HepG2 (cell line): ENCODE measurements around the gene TPM1.

Experiments used
- CHD4 ChIP-seq: fragments of 200-600 bp; sonication (generic); IDR thresholded peaks from 2 replicates; pipeline ENCODE4 v1.7.0; 2017; ENCODE audit warnings: mild to moderate bottlenecking, low read length, borderline replicate concordance
- ELF4 ChIP-seq: sonication (generic); formaldehyde crosslinking; IDR thresholded peaks from 2 replicates; pipeline ENCODE4 v1.5.0; 2020; ENCODE audit warnings: missing genetic modification reagents, mild to moderate bottlenecking, moderate library complexity, borderline replicate concordance
- HDAC2 ChIP-seq: sonication (generic); formaldehyde crosslinking; IDR thresholded peaks from 2 replicates; pipeline ENCODE4 v1.4.0; 2020; ENCODE audit warnings: missing genetic modification reagents
- RXRA ChIP-seq: sonication (generic); formaldehyde crosslinking; IDR thresholded peaks from 2 replicates; pipeline ENCODE4 v1.5.1; 2020; ENCODE audit warnings: missing genetic modification reagents
- TOE1 ChIP-seq: sonication (generic); formaldehyde crosslinking; IDR thresholded peaks from 2 replicates; pipeline ENCODE4 v1.4.0; 2020; ENCODE audit warnings: mild to moderate bottlenecking, missing genetic modification reagents
- TF ChIP-seq, protein P1 (sequence below): sonication (generic); formaldehyde crosslinking; IDR thresholded peaks from 2 replicates; pipeline ENCODE4 v1.5.0; 2020; ENCODE audit warnings: mild to moderate bottlenecking, missing genetic modification reagents, moderate library complexity
- TF ChIP-seq, protein P2 (sequence below): sonication (generic); formaldehyde crosslinking; IDR thresholded peaks from 2 replicates; pipeline ENCODE4 v1.5.1; 2020; ENCODE audit warnings: mild to moderate bottlenecking, missing genetic modification reagents, borderline replicate concordance
- TF ChIP-seq, protein P3 (sequence below): sonication (generic); formaldehyde crosslinking; IDR thresholded peaks from 2 replicates; pipeline ENCODE4 v1.4.0; 2020; ENCODE audit warnings: missing genetic modification reagents, borderline replicate concordance

DNA sequence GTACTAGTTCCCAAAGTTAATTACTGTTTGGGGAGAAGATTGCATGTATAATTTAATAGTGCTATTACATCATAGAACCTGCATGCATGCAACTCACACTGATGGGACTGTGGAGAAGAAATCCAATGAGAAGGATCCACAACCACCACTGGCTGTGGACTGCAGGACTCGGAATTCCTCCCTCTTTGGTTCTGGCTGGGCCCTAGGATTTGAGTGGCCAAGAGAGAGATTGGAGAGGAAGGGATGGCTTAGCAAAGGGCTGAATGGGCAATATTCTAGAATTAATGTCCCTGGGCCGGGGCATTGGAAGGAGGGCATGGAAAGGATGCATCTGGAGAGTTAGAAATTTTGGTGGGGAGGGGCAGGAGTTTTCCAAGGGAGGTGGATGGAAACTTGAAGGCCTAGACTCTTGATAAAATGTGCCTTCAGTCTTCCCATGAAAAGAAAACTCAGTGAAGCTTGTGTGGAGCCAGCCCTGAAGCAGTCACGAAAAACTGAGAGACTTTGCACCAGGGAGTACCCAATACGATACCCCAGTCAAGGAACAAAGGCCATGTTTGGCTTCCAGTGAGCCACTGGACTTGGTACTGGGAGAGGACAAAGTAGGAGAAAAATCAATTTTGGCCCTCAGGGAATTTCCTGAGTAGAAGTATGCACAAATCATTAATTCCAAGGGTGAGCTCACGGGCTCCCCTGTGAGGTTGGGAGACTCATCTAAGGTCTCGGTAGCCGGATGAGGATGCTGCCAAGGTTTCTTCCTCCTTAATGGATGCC is 31.4 kb upstream of the TPM1 start:
- TF ChIP-seq, protein P1, sequence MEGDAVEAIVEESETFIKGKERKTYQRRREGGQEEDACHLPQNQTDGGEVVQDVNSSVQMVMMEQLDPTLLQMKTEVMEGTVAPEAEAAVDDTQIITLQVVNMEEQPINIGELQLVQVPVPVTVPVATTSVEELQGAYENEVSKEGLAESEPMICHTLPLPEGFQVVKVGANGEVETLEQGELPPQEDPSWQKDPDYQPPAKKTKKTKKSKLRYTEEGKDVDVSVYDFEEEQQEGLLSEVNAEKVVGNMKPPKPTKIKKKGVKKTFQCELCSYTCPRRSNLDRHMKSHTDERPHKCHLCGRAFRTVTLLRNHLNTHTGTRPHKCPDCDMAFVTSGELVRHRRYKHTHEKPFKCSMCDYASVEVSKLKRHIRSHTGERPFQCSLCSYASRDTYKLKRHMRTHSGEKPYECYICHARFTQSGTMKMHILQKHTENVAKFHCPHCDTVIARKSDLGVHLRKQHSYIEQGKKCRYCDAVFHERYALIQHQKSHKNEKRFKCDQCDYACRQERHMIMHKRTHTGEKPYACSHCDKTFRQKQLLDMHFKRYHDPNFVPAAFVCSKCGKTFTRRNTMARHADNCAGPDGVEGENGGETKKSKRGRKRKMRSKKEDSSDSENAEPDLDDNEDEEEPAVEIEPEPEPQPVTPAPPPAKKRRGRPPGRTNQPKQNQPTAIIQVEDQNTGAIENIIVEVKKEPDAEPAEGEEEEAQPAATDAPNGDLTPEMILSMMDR: peak; percentile 68
- TF ChIP-seq RXRA (CRISPR knock-in tag): no peak; the same call in 1 of the 2 replicates
- no peak for TF ChIP-seq TOE1 (CRISPR knock-in tag)
- TF ChIP-seq, protein P2, sequence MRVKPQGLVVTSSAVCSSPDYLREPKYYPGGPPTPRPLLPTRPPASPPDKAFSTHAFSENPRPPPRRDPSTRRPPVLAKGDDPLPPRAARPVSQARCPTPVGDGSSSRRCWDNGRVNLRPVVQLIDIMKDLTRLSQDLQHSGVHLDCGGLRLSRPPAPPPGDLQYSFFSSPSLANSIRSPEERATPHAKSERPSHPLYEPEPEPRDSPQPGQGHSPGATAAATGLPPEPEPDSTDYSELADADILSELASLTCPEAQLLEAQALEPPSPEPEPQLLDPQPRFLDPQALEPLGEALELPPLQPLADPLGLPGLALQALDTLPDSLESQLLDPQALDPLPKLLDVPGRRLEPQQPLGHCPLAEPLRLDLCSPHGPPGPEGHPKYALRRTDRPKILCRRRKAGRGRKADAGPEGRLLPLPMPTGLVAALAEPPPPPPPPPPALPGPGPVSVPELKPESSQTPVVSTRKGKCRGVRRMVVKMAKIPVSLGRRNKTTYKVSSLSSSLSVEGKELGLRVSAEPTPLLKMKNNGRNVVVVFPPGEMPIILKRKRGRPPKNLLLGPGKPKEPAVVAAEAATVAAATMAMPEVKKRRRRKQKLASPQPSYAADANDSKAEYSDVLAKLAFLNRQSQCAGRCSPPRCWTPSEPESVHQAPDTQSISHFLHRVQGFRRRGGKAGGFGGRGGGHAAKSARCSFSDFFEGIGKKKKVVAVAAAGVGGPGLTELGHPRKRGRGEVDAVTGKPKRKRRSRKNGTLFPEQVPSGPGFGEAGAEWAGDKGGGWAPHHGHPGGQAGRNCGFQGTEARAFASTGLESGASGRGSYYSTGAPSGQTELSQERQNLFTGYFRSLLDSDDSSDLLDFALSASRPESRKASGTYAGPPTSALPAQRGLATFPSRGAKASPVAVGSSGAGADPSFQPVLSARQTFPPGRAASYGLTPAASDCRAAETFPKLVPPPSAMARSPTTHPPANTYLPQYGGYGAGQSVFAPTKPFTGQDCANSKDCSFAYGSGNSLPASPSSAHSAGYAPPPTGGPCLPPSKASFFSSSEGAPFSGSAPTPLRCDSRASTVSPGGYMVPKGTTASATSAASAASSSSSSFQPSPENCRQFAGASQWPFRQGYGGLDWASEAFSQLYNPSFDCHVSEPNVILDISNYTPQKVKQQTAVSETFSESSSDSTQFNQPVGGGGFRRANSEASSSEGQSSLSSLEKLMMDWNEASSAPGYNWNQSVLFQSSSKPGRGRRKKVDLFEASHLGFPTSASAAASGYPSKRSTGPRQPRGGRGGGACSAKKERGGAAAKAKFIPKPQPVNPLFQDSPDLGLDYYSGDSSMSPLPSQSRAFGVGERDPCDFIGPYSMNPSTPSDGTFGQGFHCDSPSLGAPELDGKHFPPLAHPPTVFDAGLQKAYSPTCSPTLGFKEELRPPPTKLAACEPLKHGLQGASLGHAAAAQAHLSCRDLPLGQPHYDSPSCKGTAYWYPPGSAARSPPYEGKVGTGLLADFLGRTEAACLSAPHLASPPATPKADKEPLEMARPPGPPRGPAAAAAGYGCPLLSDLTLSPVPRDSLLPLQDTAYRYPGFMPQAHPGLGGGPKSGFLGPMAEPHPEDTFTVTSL (CRISPR knock-in tag): peak; percentile 95
- TF ChIP-seq HDAC2 (CRISPR knock-in tag): peak; percentile 87
- no peak for TF ChIP-seq CHD4
- TF ChIP-seq, protein P3, sequence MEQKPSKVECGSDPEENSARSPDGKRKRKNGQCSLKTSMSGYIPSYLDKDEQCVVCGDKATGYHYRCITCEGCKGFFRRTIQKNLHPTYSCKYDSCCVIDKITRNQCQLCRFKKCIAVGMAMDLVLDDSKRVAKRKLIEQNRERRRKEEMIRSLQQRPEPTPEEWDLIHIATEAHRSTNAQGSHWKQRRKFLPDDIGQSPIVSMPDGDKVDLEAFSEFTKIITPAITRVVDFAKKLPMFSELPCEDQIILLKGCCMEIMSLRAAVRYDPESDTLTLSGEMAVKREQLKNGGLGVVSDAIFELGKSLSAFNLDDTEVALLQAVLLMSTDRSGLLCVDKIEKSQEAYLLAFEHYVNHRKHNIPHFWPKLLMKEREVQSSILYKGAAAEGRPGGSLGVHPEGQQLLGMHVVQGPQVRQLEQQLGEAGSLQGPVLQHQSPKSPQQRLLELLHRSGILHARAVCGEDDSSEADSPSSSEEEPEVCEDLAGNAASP: peak; percentile 46; the same call in 1 of the 2 replicates
- no peak for TF ChIP-seq ELF4 (CRISPR knock-in tag)
